PC-9 (cell line): ENCODE results near the gene RALGAPA2.

Experiments used
- EZH2 ChIP-seq: fragments of 200-600 bp; sonication (generic); IDR thresholded peaks from 2 replicates; pipeline ENCODE4 v1.8.0; 2017; ENCODE audit warnings: antibody characterized with exemption, low read depth
- TF ChIP-seq, protein P1 (sequence below): fragments of 200-600 bp; sonication (generic); conservative IDR thresholded peaks from 2 replicates; pipeline ENCODE4 v1.6.1; 2017; ENCODE audit warnings: mixed run types, antibody characterized with exemption, mild to moderate bottlenecking, moderate library complexity

DNA sequence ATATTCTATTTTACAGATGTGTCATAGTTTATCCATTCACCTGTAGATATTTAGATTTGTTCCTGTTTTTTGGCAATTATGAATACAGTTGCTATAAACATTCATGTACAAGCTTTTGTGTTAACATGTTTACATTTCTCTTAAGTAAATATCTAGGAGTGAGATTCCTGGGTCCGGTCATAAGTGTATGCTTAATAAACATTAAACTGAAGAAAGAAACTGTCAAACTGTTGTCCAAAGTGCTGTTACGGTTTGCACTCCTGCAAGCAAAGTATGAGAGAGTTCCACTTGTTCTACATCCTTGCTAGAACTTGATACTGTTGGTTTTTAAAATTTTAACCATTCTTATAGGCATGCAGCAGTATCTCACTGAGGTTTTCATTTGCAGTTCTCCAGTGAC, 138.6 kb downstream of the RALGAPA2 start:
- TF ChIP-seq, protein P1, sequence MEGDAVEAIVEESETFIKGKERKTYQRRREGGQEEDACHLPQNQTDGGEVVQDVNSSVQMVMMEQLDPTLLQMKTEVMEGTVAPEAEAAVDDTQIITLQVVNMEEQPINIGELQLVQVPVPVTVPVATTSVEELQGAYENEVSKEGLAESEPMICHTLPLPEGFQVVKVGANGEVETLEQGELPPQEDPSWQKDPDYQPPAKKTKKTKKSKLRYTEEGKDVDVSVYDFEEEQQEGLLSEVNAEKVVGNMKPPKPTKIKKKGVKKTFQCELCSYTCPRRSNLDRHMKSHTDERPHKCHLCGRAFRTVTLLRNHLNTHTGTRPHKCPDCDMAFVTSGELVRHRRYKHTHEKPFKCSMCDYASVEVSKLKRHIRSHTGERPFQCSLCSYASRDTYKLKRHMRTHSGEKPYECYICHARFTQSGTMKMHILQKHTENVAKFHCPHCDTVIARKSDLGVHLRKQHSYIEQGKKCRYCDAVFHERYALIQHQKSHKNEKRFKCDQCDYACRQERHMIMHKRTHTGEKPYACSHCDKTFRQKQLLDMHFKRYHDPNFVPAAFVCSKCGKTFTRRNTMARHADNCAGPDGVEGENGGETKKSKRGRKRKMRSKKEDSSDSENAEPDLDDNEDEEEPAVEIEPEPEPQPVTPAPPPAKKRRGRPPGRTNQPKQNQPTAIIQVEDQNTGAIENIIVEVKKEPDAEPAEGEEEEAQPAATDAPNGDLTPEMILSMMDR, result no peak
- TF ChIP-seq EZH2, result no peak
